K562 (cell line): ENCODE results near the gene TCF23. TPM values are rescaled to one million over a fixed set of nuclear protein-coding genes. Genes with fewer than 3 reads are reported as not detected.

Source experiments
- ATAC-seq: fragments of 200-7000 bp; cut with Tn5 transposase; 3 replicates; pipeline ENCODE4 v1.9.1; 2020; ENCODE audit warnings: moderate library complexity
- BruUV-seq: library from RNA; stranded (reverse); fragments of 400-500 nt; replicated peaks from 2 replicates; lab custom pipeline; 2021; lab: Mats Ljungman, UMichigan
- CTCF ChIA-PET: fragments of 300-600 bp; formaldehyde crosslinking; extraction: SDS; loops from one replicate; lab custom pipeline; 2021; ENCODE audit warnings: low intra/inter-chr PET ratio; lab: Yijun Ruan, JAX
- POLR2A ChIA-PET: fragments of 300-600, 350-650 bp; sonication (Branson Sonifier 250); formaldehyde crosslinking; extraction: SDS; loops from one replicate; lab custom pipeline; 2021; ENCODE audit warnings: antibody characterized with exemption, inconsistent platforms; lab: Yijun Ruan, JAX
- DNase-seq, 4 experiments: peaks; one replicate each; pipeline versions ENCODE4 v3.0.0 to v3.0.0-alpha.2; 2011 to 2018; ENCODE audit warnings: low spot score in 3 of 4, mixed read lengths in 3 of 4; ENCODE audit errors: extremely low read depth in 1 of 4
- FAIRE-seq: peaks from 2 replicates; lab custom pipeline; 2011; peaks lifted over from hg19 to GRCh38; lab: Jason Lieb, UNC
- H2AFZ ChIP-seq: 2 replicates; pipeline ENCODE4 v1.6.0; 2011; ENCODE audit warnings: low read depth, low read length, control low read depth, inconsistent platforms
- H3K27ac ChIP-seq: fragments of 200-600 bp; 3 replicates; pipeline ENCODE4 v1.8.0; 2011; ENCODE audit warnings: low read depth, mild to moderate bottlenecking, control low read depth, inconsistent platforms, low read length, moderate library complexity, mixed read lengths; ENCODE audit errors: extremely low read depth
- H3K27me3 ChIP-seq, 2 experiments: fragments of 300-600 bp in 1 of 2; 2 replicates in 1 of 2; 3 replicates in 1 of 2; pipeline versions ENCODE4 v1.6.0 to v1.8.0; 2011; ENCODE audit warnings: inconsistent platforms in 2 of 2, low read length in 2 of 2, mild to moderate bottlenecking in 1 of 2, mixed read lengths in 1 of 2, moderate library complexity in 1 of 2; ENCODE audit not compliant: control insufficient read depth in 2 of 2, insufficient read depth in 2 of 2
- H3K36me3 ChIP-seq: fragments of 300-600 bp; 3 replicates; pipeline ENCODE4 v1.8.0; 2011; ENCODE audit warnings: mild to moderate bottlenecking, low read length, inconsistent platforms; ENCODE audit not compliant: control insufficient read depth, insufficient read depth
- H3K4me1 ChIP-seq, 2 experiments: fragments of 200-600 bp in 1 of 2; replicated peaks in 1 of 2; 2 replicates in 1 of 2; 3 replicates in 1 of 2; pipeline versions ENCODE4 v1.5.1 to v1.8.0; 2011; ENCODE audit warnings: inconsistent platforms in 2 of 2, low read length in 2 of 2, mild to moderate bottlenecking in 1 of 2, mixed read lengths in 1 of 2, moderate library complexity in 1 of 2; ENCODE audit not compliant: control insufficient read depth in 2 of 2, insufficient read depth in 2 of 2
- H3K4me2 ChIP-seq: 2 replicates; pipeline ENCODE4 v1.6.1; 2011; ENCODE audit warnings: low read length, control low read depth, inconsistent platforms, mixed read lengths; ENCODE audit not compliant: insufficient read depth
- H3K4me3 ChIP-seq: fragments of 200-600 bp; sonication (generic), shearing (Covaris generic); 2 replicates; pipeline ENCODE4 v1.5.1; 2016; ENCODE audit warnings: control low read depth, inconsistent platforms
- H3K79me2 ChIP-seq: fragments of 200-600 bp; 3 replicates; pipeline ENCODE4 v1.8.0; 2011; ENCODE audit warnings: low read length, inconsistent platforms; ENCODE audit not compliant: control insufficient read depth, insufficient read depth
- H3K9ac ChIP-seq, 2 experiments: 2 replicates each; pipeline versions ENCODE4 v1.6.0 to v1.6.1; 2011; ENCODE audit warnings: low read depth in 2 of 2, low read length in 2 of 2, control low read depth in 1 of 2, inconsistent platforms in 1 of 2, mild to moderate bottlenecking in 1 of 2, mixed read lengths in 1 of 2; ENCODE audit not compliant: insufficient read depth in 1 of 2
- H3K9me1 ChIP-seq: one replicate; pipeline ENCODE4 v1.6.0; 2011; ENCODE audit warnings: inconsistent platforms, mild to moderate bottlenecking, low read length, moderate library complexity; ENCODE audit not compliant: control insufficient read depth, insufficient read depth
- H3K9me3 ChIP-seq: replicated peaks from 2 replicates; pipeline ENCODE4 v1.5.1; 2011; ENCODE audit warnings: low read depth, low read length, inconsistent platforms; ENCODE audit not compliant: control insufficient read depth, insufficient read depth
- H4K20me1 ChIP-seq: replicated peaks from 2 replicates; pipeline ENCODE4 v1.6.1; 2011; ENCODE audit warnings: low read length, inconsistent platforms, mixed read lengths; ENCODE audit not compliant: control insufficient read depth, insufficient read depth
- BHLHE40 ChIP-seq: IDR thresholded peaks from 2 replicates; pipeline ENCODE4 v1.6.1; 2011; ENCODE audit warnings: low read length, improper control_type of control experiment
- EZH2 ChIP-seq: IDR thresholded peaks from 2 replicates; pipeline ENCODE4 v1.6.1; 2012; ENCODE audit warnings: low read depth, mild to moderate bottlenecking, inconsistent platforms, low read length, borderline replicate concordance
- FOS ChIP-seq: IDR thresholded peaks from 3 replicates; pipeline ENCODE4 v1.6.1; 2011; ENCODE audit not compliant: insufficient read length; ENCODE audit errors: extremely low read depth
- GATA2 ChIP-seq: sonication (generic); formaldehyde crosslinking; IDR thresholded peaks from 2 replicates; pipeline ENCODE4 v1.4.0; 2020; ENCODE audit warnings: mild to moderate bottlenecking, missing genetic modification reagents
- HINFP ChIP-seq: fragments of 450-650 bp; conservative IDR thresholded peaks from 2 replicates; pipeline ENCODE4 v1.6.1; 2016; ENCODE audit warnings: missing genetic modification characterization, low read depth, mild to moderate bottlenecking, control low read depth, missing compliant biosample characterization
- KAT7 ChIP-seq: sonication (generic); formaldehyde crosslinking; IDR thresholded peaks from 2 replicates; pipeline ENCODE4 v1.8.0; 2022; ENCODE audit warnings: missing genetic modification reagents, mild to moderate bottlenecking, borderline replicate concordance
- SREBF2 ChIP-seq: sonication (generic); formaldehyde crosslinking; IDR thresholded peaks from 2 replicates; pipeline ENCODE4 v1.4.0; 2020; ENCODE audit warnings: mild to moderate bottlenecking, missing genetic modification reagents
- ZNF507 ChIP-seq: conservative IDR thresholded peaks from 2 replicates; pipeline ENCODE4 v1.6.1; 2017; ENCODE audit warnings: missing genetic modification characterization, missing compliant biosample characterization
- ZNF609 ChIP-seq: sonication (generic); formaldehyde crosslinking; IDR thresholded peaks from 2 replicates; pipeline ENCODE4 v1.8.1; 2023; ENCODE audit warnings: missing genetic modification reagents, mild to moderate bottlenecking, borderline replicate concordance
- WGBS: fragments of 100-300 bp; shearing (Covaris generic); methylation state at CpG from one replicate; pipeline ENCODE4 v1.1.6; 2016; ENCODE audit warnings: low coverage, mixed read lengths; ENCODE audit not compliant: insufficient coverage; ENCODE audit errors: missing lambda C conversion rate; 5-methylcytosine and 5-hydroxymethylcytosine counted together
- in situ Hi-C: fragments of 300-500 bp; cut with MboI; formaldehyde crosslinking; loops from 4 replicates; pipeline ENCODE4 v1.15.0; 2018; ENCODE audit warnings: inconsistent platforms, mixed read lengths
- intact Hi-C: fragments of 100-400 bp; cut with micrococcal nuclease; formaldehyde crosslinking; loops from 2 replicates; pipeline ENCODE4 v1.14.2; 2022
- polyA plus RNA-seq, 8 experiments: library from polyadenylated mRNA; depleted of rRNA in 4 of 8; stranded (reverse) in 5 of 8; unstranded in 3 of 8; fragments of >200 nt; fragmentation: Nextera tagmentation in 2 of 8; fragmentation: Illumina TruSeq in 1 of 8; extraction: Ambion mirVana in 2 of 8; extraction: Trizol in 1 of 8; gene quantifications; 2 replicates each; pipeline versions ENCODE4 v1.2.1 to v1.2.3, GENCODE V29; 2011 to 2014; ENCODE audit warnings: inconsistent platforms in 1 of 8, missing spikeins in 1 of 8
- total RNA-seq, 7 experiments: library from RNA; depleted of rRNA in 6 of 7; stranded (reverse); fragments of >200 nt in 6 of 7; fragmentation: Illumina TruSeq in 2 of 7; extraction: Trizol in 2 of 7; gene quantifications; 2 replicates each; pipeline versions ENCODE4 v1.2.1 to v1.2.3, GENCODE V29; 2011 to 2021; ENCODE audit warnings: low replicate concordance in 1 of 7
- TF ChIP-seq, protein P1 (sequence below): sonication (generic); formaldehyde crosslinking; IDR thresholded peaks from 2 replicates; pipeline ENCODE4 v1.5.0; 2020; ENCODE audit warnings: missing genetic modification reagents

Gene TCF23
- total and polyA plus RNA-seq, 9 of the 15 experiments (the other 6 are each of a cell fraction or from before 2014, with no cell fraction given): 0.07 TPM; not detected in 8

- TF ChIP-seq ZNF609: no peak
These were observed 12.1 kb upstream of the TCF23 start (continued) for GRCh38 chr2:27136751-27137150.

- POLR2A ChIA-PET: no interaction called here
- CTCF ChIA-PET: no interaction called here
- H2AFZ ChIP-seq: no peak overlapping the region
- TF ChIP-seq FOS (no peak), KAT7 (no peak), EZH2 (no peak), SREBF2 (CRISPR knock-in tag) (no peak), BHLHE40 (no peak), ZNF507 (tag) (no peak), HINFP (tag) (no peak), GATA2 (CRISPR knock-in tag) (no peak)
- TF ChIP-seq, protein P1, sequence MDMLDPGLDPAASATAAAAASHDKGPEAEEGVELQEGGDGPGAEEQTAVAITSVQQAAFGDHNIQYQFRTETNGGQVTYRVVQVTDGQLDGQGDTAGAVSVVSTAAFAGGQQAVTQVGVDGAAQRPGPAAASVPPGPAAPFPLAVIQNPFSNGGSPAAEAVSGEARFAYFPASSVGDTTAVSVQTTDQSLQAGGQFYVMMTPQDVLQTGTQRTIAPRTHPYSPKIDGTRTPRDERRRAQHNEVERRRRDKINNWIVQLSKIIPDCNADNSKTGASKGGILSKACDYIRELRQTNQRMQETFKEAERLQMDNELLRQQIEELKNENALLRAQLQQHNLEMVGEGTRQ (CRISPR knock-in tag): no peak
These were observed 11.4 kb upstream of the TCF23 start for GRCh38 chr2:27137322-27137935.

More at GRCh38 chr2:27137322-27137935, 11.4 kb upstream of the TCF23 start:
- 69% methylated on average over 15 of the region's 21 CpGs for WGBS
- BruUV-seq: no TSS peak
- no peak for ATAC-seq
- Histone ChIP-seq H3K9me3 (no peaks in the 10 kb centered on the region; the same call in 1 of the 2 replicates), H3K9me1 (peaks cover 5% of the 10 kb centered on the region), H3K4me1 (peaks cover 15 to 27% of the 10 kb centered on the region in 2 experiments; a peak in 4 of 5 replicates), H3K27ac (no peak overlapping the region), H3K4me3 (no peak overlapping the region), H4K20me1 (no peaks in the 10 kb centered on the region; the same call in 1 of the 2 replicates), H3K79me2 (peaks cover 21% of the 10 kb centered on the region), H3K27me3 (no peaks in the 10 kb centered on the region), H3K4me2 (no peak overlapping the region), H3K9ac (peak overlapping the region in 1 of 2 experiments; percentile 62; a peak in 2 of 4 replicates), H3K36me3 (peaks cover 11% of the 10 kb centered on the region; the same call in 2 of the 3 replicates)
- intact Hi-C loops: no loop called here
- no peak for DNase-seq
- in situ Hi-C loops: no loop called here
- no peak for FAIRE-seq
